ENCODE data around the gene MT1A.
"Not testable (repeated sequence)": the region's sequence is repeated elsewhere in the genome, so short reads cannot be mapped to it uniquely, and the experiment has no call there.

MT1A gene

DNA sequence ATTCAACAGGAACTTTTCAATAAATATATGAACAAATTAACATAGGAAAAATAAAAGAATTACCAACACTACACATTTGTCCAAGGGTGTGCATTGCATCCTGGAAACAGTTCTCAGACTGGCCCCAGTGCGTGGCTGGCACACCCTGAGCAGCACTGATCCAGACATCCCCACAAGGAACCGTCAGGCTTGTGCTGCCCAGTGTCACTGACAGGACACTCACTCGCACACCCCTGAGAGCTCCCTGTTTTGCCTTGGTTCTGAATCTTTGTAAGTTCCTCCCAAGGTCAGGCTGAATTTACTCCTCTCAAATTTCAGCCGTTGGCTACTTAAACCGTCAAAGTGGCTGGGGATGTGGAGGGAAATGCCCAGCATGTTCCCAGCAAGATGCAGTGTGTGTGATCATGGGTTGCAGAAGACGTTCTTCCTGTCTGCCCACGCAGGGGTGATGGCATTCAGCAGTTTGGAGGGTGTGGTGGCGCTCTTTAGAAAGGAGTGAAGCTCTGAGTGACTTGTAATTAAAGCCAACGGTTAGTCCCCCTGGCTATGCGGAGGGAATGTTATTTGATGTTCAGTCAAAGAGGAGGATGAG lies 28.4 kb upstream of the MT1A start:
- peak in 11 of 56 donors; percentile 30 to 59 (median 46) for DNase-seq

DNA sequence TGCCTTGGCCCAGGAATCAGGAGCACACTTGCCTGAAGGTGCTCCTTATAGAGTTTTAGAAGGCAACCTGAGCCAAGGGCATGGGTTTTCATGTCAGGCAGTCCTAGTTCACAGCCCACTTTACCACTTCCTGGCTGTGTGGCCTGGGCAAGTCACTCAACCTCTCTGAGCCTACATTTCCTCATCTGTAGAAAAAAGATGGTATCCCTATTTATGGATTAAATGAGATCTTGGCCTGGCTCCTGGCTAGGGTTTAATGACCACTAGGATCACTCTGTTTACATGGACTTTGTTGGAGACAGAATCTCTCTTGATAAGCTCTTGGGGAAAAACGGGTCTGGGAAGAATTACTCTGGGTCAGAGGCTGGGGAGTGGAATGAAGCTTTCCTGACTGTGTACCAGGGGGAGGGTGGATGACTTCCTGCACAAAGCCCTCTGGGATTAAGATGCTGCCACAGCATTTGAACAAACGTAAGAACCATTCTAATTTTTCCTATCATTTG lies 27.8 kb upstream of the MT1A start:
- DNase-seq: no peak

DNA sequence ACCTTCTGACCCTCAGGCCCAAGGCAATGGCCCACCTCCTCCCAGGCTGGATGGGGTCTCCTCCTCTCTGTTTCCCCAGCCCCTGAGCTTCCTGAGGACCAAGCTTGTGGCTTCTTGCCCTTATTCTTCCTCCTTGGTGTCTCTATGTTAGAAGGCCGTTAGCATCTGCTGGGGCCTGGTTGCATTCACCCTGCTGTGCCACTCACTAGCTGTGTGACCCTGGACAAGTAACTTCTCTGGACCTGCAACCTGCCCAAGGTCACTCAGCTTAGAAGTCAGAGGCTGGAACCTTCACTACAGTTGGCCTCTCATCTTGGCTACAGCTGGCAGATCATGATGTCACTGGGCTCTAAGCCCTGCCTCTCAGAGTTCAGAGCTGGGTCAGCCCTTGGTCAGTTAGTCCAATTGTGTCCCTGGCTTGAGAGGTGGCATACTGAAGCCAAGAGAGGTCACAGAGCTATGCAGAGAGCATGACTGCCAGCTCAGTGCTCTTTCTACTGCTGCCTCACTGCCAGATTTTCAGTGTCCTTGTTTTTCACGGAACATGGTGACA lies 27.1 kb upstream of the MT1A start:
- peak in 9 of 56 donors; percentile 37 to 71 (median 41) for DNase-seq

DNA sequence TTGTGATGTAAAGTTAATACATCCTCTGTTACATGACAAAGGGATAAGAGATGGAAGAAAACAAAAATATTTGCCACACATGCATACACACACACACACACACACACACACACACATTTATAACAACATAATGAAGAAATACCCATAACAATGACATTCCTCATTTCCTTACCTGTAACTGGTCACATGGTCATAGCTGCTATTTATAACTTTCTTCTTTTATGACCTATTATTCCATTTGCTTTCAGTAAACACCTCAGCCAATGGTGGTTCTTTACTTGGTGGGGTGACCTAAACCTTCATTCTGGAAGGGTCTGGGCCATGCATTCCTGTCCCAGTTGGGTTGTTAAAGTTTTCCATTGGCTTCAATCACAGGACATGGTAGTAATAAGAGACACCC lies 24.8 kb upstream of the MT1A start:
- no peak for DNase-seq

DNA sequence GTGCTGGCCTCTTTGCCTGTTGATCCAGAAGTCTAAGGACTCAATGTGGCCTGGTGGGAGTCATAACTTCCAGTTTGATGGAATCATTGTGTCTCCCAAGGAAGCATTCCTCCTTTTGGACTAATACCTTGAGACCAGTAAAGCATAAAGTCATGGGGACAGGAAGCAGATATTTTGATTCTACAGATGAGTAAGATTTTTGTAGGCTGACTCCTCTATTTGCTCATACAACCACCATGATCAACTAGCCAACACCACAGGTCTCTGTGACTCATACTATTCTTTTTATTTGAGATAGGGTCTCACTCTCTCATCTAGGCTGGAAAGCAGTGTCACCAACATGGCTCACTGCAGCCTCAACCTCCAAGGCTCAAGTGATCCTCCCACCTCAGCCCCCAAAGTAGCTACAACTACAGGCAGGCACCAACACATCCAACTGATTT lies 23.9 kb upstream of the MT1A start:
- DNase-seq: no peak

DNA sequence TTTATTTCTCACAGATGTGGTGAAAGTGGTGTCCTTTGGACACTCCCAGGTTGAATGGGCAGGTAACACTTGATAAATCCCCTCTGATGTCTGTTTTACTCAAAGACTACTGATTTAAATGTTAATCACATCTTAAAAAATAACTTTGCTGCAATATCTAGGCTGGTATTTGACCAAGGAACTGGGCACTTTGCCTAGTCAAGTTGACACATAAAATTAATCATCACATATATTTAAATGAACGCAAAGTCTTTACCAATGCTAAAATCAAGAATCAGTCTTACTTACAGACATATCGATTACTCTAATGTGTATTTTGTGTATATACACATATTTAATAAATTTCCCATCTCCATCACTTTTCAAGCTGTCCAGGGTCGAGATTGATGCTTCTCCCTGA lies 23.1 kb upstream of the MT1A start:
- no peak for DNase-seq

DNA sequence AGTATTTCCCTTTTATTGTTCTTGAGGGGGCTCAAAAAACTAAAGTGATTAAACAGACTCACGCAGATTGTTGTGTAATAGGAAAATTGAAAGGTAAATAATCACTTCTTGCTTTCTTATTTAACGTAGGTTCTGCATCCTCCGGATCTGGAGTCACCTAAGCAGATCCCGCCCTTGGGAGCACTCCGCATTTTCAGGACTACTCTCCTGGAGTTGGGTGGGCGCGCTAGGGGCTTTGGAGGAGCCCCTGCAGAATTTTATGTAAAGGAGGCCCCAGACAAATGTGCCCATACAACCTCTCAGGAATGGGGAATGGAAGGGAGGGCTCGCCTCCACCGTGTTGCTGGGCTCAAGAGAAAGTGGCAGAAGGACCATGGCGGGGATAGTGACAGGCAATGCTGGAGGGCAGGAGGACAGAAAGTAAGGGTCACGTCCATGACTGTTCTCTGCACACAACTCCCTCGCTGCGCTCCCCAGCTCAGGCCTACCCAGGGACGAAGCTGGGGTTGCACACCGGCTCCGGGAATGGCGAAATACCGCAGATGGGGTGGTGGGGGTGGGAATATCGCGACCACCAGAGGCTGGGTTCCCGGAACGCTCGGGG lies 21.8 kb upstream of the MT1A start:
- DNase-seq: no peak

DNA sequence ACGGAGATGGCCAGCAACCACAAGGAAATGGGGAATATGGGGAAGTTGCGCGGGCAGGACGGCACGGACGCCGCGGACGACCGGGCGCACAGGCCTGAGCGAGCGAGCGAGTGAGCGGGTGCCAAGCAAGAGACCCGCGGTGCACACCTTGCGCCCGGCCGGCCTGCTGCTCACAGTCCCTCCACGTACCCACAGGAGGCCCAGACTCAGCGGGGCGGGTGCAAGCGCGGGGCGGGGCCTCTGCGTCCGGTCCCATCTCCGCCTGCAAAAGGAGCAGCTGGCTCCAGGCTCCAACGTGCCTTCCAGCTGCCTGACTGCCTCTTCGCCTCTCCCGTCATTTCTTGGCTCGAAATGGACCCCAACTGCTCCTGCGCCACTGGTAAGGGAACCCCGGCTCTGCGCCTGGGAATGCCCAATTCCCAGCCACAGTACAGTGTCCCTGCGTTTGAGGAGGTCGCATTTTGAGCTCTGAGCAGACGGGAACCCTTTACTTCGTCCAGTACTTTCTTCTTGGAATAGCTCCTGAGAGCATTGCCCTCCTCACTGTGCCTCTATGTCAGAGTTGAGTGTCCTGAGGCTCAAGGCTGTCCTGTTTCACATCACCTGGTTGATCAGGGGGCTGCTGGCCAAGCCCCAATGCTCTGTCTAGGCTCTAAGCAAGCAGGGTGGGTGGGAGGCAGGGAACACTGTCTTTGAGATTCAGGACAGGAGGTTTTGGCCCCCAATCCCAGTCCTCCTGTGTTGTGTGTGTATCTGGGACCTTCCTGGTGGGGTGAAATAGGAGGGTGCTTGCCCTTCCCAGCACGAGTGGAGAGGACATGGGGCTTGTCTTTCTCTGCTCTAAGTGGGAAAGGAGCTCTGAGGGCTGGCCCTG lies 21.0 kb upstream of the MT1A start:
- DNase-seq: peak in 22 of 56 donors; percentile 18 to 65 (median 42)

DNA sequence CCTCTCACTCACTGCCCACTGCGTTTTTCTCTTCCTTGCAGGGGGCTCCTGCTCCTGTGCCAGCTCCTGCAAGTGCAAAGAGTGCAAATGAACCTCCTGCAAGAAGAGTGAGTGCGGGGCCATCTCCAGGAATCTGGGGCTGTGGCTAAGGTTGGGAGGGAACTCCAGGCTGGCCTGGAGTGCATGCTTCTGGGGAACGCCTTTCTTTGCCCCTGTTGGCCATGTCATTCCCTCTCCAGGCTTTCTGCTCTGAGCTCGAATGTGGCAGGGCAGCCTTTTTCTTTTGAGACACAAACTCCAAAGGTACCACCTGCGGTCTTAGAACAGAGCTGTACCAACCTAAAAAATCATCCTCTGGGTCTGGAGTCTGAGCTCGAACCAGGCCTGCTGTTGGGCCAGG lies 20.3 kb upstream of the MT1A start:
- DNase-seq: no peak

DNA sequence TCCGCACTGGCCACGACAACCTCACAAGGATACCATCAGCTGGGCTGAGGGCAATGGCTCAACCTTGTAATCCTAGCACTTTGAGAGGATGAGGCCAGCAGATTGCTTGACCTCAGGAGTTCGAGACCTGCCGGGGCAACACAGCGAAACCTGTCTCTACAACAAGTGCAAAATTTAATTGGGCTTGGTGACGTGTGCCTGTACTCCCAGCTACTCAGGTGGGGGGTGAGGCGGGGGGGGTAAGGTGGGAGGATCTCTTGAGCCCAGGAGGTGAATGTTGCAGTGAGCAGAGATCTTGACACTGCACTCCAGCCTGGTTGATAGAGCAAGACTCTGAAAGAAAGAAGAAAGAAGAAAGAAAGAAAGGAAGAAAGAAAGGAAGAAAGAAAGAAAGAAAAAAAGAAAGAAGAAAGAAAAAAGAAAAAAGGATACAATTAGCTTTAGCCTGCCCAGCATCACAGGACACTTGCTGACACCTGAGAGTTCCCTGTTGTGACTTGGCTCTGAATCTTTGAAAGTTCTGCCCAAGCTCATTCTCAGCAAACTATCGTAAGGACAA lies 18.0 kb upstream of the MT1A start:
- DNase-seq: no peak

DNA sequence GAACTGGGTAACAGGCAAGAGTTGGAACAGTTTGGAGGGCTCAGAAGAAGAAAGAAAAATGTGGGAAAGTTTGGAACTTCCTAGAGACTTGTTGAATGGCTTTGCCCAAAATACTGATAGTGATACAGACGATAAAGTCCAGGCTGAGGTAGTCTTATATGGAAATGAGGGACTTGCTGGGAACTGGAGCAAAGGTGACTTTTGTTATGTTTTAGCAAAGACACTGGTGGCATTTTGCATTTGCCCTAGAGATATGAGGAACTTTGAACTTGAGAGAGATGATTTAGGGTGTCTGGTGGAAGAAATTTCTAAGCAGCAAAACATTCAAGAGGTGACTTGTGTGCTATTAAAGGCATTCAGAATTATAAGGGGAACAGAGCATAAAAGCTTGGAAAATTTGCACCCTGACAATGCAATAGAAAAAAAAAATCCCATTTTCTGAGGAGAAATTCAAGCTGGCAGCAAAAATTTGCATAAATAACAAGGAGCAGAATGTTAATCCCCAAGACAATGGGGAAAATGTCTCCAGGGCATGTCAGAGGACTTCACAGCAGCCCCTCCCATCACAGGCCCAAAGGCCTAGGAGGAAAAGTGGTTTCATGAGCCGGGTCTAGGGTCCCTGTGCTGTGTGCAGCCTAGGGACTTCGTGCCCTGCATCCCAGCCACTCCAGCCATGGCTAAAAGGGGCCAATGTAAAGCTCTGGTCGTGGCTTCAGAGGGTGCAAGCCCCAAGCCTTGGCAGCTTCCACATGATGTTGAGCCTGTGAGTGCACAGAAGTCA lies 16.6 kb upstream of the MT1A start:
- not testable (repeated sequence) for DNase-seq

DNA sequence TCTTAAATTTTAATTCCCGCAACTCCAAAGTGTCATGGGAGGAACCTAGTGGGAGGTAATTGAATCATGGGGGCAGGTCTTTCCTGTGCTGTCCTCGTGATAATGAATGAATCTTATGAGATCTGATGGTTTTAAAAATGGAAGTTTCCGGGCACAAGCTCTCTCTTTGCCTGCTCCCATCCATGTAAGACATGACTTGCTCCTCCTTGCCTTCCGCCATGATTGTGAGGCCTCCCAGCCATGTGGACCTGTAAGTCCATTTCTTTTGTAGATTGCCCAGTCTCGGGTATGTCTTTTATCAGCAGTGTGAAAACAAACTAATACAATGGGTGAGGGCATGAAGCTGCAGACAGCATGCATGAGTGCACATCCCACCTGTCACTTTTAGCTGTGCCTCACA lies 15.3 kb upstream of the MT1A start:
- not testable (repeated sequence) for DNase-seq

DNA sequence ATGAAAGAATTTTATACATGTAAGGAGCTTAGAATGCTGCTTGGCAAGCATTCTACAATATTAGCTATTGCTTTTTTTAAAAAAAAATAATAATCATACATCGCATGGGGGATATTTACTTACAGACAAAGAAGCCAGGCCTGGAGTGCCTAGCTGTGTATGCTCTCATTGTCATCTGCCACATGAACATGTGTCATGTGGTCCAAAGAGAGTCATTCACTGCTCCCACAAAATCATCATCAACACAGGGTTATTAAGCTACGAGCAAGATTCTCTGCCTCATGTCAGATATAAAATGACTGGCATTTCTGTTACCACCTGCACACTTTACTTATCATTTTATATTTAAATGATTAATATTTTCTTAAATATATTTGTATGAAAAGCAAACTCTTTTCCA lies 14.8 kb upstream of the MT1A start:
- peak in 1 of 56 donors; percentile 22 for DNase-seq

DNA sequence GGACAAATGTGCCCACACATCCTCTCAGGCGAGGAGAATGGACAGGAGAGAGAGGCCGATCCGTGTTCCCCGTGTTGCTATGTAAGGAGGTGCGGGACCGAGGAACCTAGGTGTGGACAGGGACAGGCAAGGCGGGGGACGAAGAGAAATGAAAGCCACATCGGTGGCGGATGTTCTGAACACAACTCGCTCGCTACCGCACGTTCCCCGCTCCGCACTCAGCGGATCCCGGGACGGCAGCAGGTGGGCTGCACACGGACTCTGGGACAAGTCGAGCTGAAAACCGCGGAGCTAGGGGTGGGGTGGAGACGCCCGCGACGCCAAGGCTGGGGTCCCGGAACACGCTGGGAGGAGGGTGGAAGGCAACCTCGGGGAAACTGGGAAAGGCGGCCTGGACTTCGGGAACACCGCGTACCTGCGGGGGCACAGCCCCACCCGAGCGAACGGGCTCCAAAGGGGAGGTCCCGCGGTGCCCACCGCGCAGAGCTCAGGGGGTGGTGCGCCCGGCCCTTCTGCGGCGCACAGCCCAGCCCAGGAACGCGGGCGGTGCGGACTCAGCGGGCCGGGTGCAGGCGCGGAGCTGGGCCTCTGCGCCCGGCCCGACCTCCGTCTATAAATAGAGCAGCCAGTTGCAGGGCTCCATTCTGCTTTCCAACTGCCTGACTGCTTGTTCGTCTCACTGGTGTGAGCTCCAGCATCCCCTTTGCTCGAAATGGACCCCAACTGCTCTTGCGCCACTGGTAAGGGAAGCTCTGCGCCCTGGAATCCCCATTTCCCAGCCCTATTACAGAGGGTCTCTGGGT lies 13.1 kb upstream of the MT1A start, which contains the start of gene MT1E:
TSS of gene MT1E (plus strand) at position 642 of the 803 bp plus-strand sequence. CDS start at position 713, 71 bp downstream.
- DNase-seq: peak in 34 of 56 donors; percentile 27 to 76 (median 47)

DNA sequence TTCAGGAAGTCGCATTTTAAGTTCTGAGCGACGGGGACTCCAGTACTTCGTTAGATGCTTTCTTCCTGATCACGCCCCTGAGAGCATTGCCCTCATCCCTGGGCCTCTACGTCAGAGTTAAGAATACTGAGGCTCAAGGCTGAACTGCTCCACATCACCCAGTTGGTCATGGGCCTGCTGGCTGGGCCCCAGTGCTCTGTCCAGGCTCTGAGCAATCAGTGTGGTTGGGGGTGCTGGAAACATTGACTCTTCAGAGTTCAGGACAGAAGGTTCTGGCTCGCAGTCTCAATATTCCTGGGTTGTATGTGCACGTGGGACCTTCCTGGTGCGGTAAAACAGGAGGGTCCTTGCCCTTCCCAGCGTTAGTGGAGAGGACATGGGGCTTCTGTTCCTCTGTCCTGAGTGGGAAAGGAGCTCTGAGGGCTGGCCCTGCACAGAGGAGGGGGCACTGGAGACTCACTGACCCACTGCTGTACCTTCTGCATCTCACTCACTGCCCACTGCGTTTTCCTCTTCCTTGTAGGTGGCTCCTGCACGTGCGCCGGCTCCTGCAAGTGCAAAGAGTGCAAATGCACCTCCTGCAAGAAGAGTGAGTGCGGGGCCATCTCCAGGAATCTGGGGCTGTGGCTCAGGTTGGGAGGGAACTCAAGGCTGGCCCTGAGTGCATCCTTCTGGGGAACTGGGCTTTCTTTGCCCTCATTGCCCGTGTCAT lies 12.4 kb upstream of the MT1A start:
- DNase-seq: peak in 3 of 56 donors; percentile 34 to 49 (median 42)

DNA sequence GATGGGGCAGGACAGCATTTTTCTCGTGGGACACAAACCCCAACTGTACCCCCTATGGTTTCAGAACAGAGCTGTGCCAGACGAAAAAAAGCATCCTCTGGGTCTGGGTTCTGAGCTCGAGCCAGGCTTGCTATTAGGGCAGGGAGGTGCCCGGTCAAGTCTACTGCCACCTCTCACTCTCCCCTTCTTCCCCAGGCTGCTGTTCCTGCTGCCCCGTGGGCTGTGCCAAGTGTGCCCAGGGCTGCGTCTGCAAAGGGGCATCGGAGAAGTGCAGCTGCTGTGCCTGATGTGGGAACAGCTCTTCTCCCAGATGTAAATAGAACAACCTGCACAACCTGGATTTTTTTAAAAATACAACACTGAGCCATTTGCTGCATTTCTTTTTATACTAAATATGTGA lies 11.8 kb upstream of the MT1A start:
- no peak for DNase-seq

DNA sequence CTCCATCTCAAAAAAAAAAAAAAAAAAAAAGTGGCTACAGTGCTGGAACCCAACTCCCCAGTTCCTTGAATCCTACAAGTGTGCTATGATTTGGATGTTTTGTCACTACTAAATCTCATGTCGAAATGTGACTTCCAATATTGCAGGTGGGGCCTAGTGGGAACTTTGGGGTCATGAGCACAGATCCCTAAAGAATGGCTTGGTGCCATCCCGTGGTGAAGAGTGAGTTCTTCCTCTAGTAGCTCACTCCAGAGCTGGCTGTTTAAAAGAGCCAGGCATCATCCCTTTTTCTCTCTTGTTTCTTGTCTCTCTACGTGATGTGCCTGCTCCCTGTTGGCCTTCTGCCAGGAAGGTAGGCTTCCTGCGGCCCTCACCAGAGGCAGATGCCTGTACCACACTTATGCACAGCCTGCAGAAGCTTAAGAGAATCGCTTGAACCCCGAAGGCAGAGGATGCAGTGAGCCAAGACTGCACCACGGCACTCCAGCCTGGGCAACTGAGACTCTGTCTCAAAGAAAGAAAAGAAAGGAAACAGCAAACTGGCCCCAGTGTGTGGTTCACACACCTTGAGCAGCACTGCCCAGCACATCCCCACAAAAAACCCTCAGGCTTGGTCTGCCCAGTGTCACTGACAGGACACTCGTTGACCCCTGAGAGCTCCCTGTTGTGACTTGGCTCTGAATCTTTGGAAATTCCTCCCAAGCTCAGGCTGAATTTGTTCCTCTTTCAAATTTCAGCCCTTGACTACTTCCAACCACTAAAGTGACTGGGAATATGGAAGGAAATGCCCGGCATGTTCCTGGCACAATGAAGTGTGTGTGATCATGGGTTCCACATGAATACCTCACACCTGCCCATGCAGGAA lies 9.7 kb upstream of the MT1A start:
- DNase-seq: no peak

DNA sequence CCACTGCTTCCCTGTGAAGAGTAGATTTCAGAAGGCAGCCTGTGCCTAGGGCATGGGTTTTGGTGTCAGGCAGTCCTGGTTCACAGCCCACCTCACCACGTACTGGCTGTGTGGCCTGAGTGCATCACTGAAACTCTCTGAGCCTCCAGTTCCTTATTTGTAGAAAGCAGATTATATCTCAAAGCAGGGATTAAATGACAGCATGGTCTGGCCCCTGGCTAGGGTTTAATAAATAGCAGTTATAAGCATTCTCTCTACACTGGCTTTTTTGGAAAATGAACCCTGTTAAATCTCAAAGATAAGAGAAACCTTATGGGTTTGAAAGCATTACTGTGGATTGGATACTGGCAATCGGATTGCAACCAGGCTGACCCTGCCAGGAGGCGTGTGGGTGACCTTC lies 8.9 kb upstream of the MT1A start:
- no peak for DNase-seq

Data from amygdala (tissue), 56 donors.